HL-60 (cell line): Measurements from ENCODE around the gene TMEM63A.

Experiments used
- GABPA ChIP-seq: IDR thresholded peaks from 2 replicates; pipeline ENCODE4 v1.6.1; 2012; ENCODE audit warnings: low read depth
- POLR2AphosphoS5 ChIP-seq: IDR thresholded peaks from 2 replicates; pipeline ENCODE4 v1.6.1; 2012; ENCODE audit warnings: low read depth
- TF ChIP-seq, protein P1 (sequence below): IDR thresholded peaks from one replicate; pipeline ENCODE4 v1.5.1; 2011; ENCODE audit warnings: low read length, control low read depth, inconsistent platforms; ENCODE audit not compliant: insufficient read depth

GRCh38 chr1:225880222-225880588, 2.0 kb downstream of the TMEM63A start:
- TF ChIP-seq, protein P1, sequence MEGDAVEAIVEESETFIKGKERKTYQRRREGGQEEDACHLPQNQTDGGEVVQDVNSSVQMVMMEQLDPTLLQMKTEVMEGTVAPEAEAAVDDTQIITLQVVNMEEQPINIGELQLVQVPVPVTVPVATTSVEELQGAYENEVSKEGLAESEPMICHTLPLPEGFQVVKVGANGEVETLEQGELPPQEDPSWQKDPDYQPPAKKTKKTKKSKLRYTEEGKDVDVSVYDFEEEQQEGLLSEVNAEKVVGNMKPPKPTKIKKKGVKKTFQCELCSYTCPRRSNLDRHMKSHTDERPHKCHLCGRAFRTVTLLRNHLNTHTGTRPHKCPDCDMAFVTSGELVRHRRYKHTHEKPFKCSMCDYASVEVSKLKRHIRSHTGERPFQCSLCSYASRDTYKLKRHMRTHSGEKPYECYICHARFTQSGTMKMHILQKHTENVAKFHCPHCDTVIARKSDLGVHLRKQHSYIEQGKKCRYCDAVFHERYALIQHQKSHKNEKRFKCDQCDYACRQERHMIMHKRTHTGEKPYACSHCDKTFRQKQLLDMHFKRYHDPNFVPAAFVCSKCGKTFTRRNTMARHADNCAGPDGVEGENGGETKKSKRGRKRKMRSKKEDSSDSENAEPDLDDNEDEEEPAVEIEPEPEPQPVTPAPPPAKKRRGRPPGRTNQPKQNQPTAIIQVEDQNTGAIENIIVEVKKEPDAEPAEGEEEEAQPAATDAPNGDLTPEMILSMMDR, result no peak
- TF ChIP-seq POLR2AphosphoS5 (no peak), GABPA (no peak)
